Fibroblast of upper back skin (primary cell): Measurements from ENCODE around the gene C13orf46.
"Not testable (repeated sequence)": the region's sequence is repeated elsewhere in the genome, so short reads cannot be mapped to it uniquely, and the experiment has no call there.

Source experiments
- DNase-seq: peaks from one replicate; pipeline ENCODE4 v3.0.0-alpha.2; 2013

C13orf46 gene

GRCh38 chr13:113991676-113992179 is 17.9 kb upstream of the C13orf46 start:
- DNase-seq, result no peak

GRCh38 chr13:113991191-113991669 is 17.4 kb upstream of the C13orf46 start:
- DNase-seq, result no peak

GRCh38 chr13:113990321-113990837 is 16.5 kb upstream of the C13orf46 start:
- DNase-seq, result no peak

- no peak for DNase-seq
These were observed 15.9 kb upstream of the C13orf46 start for GRCh38 chr13:113989585-113990300.

DNA sequence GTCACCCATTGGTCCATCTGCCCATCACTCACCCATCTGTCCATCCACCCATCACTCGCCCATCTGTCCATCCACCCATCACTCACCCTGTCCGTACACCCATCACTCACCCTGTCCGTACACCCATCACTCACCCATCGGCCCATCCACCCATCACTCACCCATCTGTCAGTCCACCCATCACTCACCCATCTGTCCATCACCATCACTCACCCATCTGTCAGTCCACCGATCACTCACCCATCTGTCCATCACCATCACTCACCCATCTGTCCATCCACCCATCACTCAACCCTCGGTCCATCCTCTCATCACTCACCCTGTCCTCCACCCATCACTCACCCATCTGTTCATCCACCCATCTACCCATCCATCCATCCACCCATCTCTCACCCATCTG is 15.0 kb upstream of the C13orf46 start:
- not testable (repeated sequence) for DNase-seq

GRCh38 chr13:113982296-113982661 is 8.4 kb upstream of the C13orf46 start:
- no peak for DNase-seq

GRCh38 chr13:113981611-113982295 is 7.9 kb upstream of the C13orf46 start:
- no peak for DNase-seq

DNA sequence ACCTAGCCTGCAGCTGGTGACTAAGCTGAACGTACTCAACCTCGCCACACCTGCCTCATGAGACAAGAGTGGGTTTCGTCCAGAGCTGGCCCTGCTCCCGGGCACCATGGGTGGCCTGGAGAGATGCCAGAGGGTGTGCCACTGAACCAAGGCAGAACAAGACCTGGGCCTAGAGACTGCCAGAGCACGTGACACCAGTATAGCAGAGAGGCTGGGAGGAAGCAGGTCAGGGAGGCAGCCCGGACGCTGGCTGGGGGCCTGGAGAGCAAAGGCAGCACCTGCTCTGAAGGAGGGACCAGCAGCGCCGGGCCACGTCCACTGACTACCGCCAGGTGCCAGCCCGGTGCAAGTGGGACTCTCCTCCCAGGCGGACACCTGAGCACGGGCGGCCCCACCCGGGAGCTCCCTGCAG is 7.3 kb upstream of the C13orf46 start:
- no peak for DNase-seq

- no peak for DNase-seq
These were observed 6.7 kb upstream of the C13orf46 start for GRCh38 chr13:113980489-113981064.

GRCh38 chr13:113979791-113980471 is 6.1 kb upstream of the C13orf46 start:
- DNase-seq, result no peak

- DNase-seq, result no peak
These were observed 5.0 kb upstream of the C13orf46 start for GRCh38 chr13:113978741-113979481.

GRCh38 chr13:113977976-113978375 is 4.1 kb upstream of the C13orf46 start:
- DNase-seq, result no peak

DNA sequence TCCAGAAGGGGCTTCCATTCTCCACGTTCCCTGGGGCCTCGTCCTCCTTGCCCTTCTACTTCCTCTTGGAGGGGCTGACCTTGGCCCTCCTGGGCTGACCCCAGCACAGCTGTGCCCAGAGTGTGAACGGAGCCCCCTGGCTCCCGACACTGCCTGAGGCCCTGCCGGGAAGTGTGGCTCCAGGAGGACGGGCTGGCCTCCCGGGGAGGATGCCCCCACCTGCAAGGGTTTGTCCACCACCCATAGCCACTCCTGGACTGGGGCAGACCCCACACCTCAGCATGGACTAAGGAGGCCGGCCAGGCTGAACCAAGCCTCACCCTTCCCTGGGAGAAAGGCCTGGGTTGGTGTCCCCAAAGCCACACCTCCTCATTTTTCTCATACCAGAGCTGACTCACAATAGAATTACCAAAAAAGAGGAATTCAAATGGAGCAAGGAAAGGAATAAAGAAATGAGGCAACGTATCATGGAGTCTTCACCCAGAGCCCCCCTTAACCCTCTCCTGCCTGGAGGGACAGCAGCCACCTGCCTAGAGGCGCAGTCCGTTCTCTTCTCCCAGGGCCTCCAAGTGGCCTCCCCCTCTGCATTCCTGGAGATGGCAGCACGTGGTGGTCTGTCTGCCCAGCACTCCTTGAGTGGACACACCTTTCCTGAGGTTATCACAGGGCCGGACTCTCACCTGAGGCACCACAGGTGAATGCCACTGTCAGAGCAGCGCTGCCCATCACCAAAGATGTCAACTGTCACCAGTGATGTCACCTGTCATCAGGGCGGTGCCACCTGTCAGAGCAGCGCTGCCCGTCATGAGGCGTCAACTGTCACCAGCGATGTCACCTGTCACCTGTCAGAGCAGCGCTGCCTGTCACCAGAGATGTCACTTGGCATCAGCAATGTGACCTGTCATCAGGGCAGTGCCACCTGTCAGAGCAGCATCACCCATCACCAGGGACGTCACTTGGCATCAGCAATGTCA is 3.1 kb upstream of the C13orf46 start:
- peak; percentile 83 for DNase-seq

DNA sequence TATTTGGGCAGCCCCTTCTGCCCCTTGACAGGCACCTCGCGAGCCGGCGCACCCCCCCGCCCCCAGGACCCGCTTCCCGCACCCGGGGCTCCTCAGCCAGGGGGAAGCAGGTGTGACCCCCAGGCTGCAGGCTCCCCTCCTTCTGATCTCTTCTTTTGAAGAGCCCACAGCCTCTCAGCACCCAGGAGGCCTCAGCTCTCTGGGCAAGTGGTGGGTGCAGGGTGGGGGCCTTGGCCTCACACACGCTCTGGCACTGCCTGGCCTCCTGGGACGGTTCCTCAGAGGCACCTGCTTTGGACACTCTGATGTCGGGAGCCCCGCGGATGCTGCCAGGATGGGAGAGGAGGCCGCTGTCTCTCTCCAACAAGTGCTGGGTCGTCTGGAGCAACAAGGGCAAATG is 1.5 kb upstream of the C13orf46 start:
- no peak for DNase-seq

- DNase-seq, result no peak
These were observed 717 bp upstream of the C13orf46 start for GRCh38 chr13:113974304-113975281.

DNA sequence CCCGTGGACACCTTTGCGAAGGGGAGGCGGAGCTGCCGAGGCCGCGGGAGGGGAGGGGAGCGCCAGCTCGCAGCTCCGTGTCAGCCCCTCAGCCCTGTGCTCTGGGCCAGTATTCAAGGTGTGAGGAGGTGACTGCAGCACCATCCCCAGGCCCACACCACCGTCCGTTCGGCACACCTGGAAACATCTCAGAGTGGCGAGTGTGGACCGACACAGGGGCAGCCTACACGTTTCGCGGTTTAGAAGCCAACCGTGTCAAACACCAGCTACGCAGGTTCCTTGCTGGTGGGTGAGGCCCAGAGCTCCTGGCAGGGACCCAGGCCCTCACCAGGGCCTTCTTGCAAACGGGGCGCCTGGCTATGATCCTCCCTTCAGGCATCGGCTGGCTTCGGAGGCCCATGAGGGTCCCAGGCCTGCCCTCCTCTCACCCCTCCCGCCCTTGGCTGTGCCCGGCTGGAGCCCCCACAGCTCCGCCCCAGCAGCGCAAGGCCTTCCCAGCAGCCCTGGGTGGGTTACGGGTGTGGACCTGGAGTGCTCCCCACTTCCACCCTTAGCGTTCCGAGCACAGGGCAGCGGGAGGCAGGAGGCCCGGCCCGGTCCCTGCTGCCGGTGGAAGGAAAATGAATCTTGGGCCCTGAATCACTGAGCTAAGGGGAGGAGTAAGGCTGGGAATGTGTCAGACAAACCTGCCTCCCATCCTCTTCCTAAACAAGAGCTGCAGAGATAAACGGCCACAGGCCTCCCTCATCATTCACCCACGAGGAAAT is 1.2 kb downstream of the C13orf46 start:
- DNase-seq, result no peak

DNA sequence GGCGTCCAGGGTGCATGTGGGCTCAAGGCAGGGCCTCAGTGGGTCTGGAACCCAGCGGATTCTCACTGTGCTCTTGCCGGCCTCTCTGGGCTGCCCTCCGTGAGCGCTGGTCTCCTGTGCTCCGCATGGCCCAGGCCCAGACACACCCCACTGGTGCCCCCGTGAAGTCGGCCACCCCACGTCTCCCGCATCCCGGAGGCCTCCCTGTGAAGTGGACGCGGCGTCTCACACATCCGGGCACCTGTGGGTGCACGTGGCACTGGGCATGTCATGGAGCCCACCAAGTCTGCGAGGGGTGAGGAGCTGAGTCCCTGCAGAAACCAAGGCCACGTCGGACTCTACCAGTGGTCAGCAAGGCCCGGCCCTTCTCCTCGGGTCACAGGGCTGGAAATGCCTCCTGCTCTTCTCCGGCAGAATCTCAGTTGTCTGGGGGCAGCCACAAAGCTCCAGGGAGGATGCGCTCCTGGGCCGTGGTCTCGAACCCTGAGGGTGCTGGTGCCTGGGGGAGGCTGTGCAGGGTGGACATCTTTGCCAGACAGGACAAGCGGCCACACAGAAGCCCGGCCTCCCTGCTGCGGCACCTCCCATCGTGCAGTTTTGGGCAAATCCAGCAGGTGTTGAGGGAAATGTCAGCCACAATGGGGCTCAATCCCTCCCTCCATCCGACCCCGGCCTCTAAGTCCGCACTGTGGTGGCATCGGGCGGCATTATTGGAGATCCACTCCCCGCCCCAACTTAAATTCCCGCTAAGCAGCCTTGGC is 2.2 kb downstream of the C13orf46 start:
- DNase-seq, result no peak

GRCh38 chr13:113970810-113971470 is 2.9 kb downstream of the C13orf46 start:
- DNase-seq, result peak; percentile 33
